SK-N-SH treated with all-trans-retinoic acid at 6 μM for 48 hours (cell line): ENCODE data around the gene PDE8A.
"Not testable (repeated sequence)": the region's sequence is repeated elsewhere in the genome, so short reads cannot be mapped to it uniquely, and the experiment has no call there.

Experiments
- ATAC-seq: fragments of 200-7000 bp; cut with Tn5 transposase; 3 replicates; pipeline ENCODE4 v1.9.1; 2020; ENCODE audit warnings: mild to moderate bottlenecking, moderate library complexity
- ARNTL ChIP-seq: fragments of 450-650 bp; formaldehyde crosslinking; IDR thresholded peaks from 2 replicates; pipeline ENCODE4 v1.5.0; 2020; ENCODE audit warnings: low read depth, mild to moderate bottlenecking, moderate library complexity, borderline replicate concordance
- BACH2 ChIP-seq: fragments of 250-450 bp; sonication (Bioruptor Pico); IDR thresholded peaks from 2 replicates; pipeline ENCODE4 v1.9.0; 2021; ENCODE audit warnings: mild to moderate bottlenecking, borderline replicate concordance
- CREB5 ChIP-seq: fragments of 250-450 bp; sonication (Bioruptor Pico); IDR thresholded peaks from 2 replicates; pipeline ENCODE4 v1.5.1; 2020; ENCODE audit warnings: low read depth, mild to moderate bottlenecking, moderate library complexity
- CSDC2 ChIP-seq: fragments of 250-450 bp; sonication (Bioruptor Pico); IDR thresholded peaks from 2 replicates; pipeline ENCODE4 v1.5.0; 2020; ENCODE audit warnings: mild to moderate bottlenecking, moderate library complexity
- CSRNP3 ChIP-seq: fragments of 250-450 bp; sonication (Bioruptor Pico); IDR thresholded peaks from 2 replicates; pipeline ENCODE4 v1.5.1; 2021; ENCODE audit warnings: mild to moderate bottlenecking, moderate library complexity
- ESRRG ChIP-seq: fragments of 250-450 bp; sonication (Bioruptor Pico); IDR thresholded peaks from 2 replicates; pipeline ENCODE4 v1.6.1; 2021; ENCODE audit warnings: mild to moderate bottlenecking
- GLIS3 ChIP-seq: fragments of 250-450 bp; sonication (Bioruptor Pico); IDR thresholded peaks from 2 replicates; pipeline ENCODE4 v1.5.0; 2020; ENCODE audit warnings: mild to moderate bottlenecking, moderate library complexity
- ISL1 ChIP-seq: fragments of 250-450 bp; sonication (Bioruptor Pico); IDR thresholded peaks from 2 replicates; pipeline ENCODE4 v2.1.2; 2022; ENCODE audit warnings: mild to moderate bottlenecking, moderate library complexity
- OSR1 ChIP-seq: fragments of 250-450 bp; sonication (Bioruptor Pico); IDR thresholded peaks from 2 replicates; pipeline ENCODE4 v1.8.0; 2022; ENCODE audit warnings: moderate library complexity, mild to moderate bottlenecking, inconsistent platforms
- PATZ1 ChIP-seq: fragments of 250-450 bp; sonication (Bioruptor Pico); IDR thresholded peaks from 2 replicates; pipeline ENCODE4 v1.8.0; 2020; ENCODE audit warnings: mild to moderate bottlenecking, moderate library complexity, borderline replicate concordance
- PPARA ChIP-seq: fragments of 250-450 bp; sonication (Bioruptor Pico); IDR thresholded peaks from 2 replicates; pipeline ENCODE4 v1.5.0; 2020; ENCODE audit warnings: mild to moderate bottlenecking, borderline replicate concordance
- RARB ChIP-seq: fragments of 250-450 bp; sonication (Bioruptor Pico); IDR thresholded peaks from 2 replicates; pipeline ENCODE4 v1.8.0; 2021; ENCODE audit warnings: mild to moderate bottlenecking, moderate library complexity
- SNAI2 ChIP-seq: fragments of 250-450 bp; sonication (Bioruptor Pico); IDR thresholded peaks from 2 replicates; pipeline ENCODE4 v1.5.0; 2020; ENCODE audit warnings: mild to moderate bottlenecking, moderate library complexity
- TCF4 ChIP-seq: fragments of 250-450 bp; sonication (Bioruptor Pico); IDR thresholded peaks from 2 replicates; pipeline ENCODE4 v1.8.0; 2021; ENCODE audit warnings: mild to moderate bottlenecking, moderate library complexity, borderline replicate concordance
- TSHZ2 ChIP-seq: fragments of 250-450 bp; sonication (Bioruptor Pico); IDR thresholded peaks from 2 replicates; pipeline ENCODE4 v1.5.0; 2020; ENCODE audit warnings: mild to moderate bottlenecking, moderate library complexity
- ZC3H10 ChIP-seq: fragments of 250-450 bp; sonication (Bioruptor Pico); IDR thresholded peaks from 2 replicates; pipeline ENCODE4 v1.5.1; 2021; ENCODE audit warnings: mild to moderate bottlenecking, moderate library complexity
- ZFP3 ChIP-seq: fragments of 250-450 bp; sonication (Bioruptor Pico); IDR thresholded peaks from 2 replicates; pipeline ENCODE4 v1.5.0; 2020; ENCODE audit warnings: mild to moderate bottlenecking, moderate library complexity
- ZFP30 ChIP-seq: fragments of 450-650 bp; formaldehyde crosslinking; IDR thresholded peaks from 2 replicates; pipeline ENCODE4 v1.5.0; 2022; ENCODE audit warnings: mild to moderate bottlenecking, moderate library complexity
- ZNF565 ChIP-seq: fragments of 450-650 bp; formaldehyde crosslinking; conservative IDR thresholded peaks from 2 replicates; pipeline ENCODE4 v1.5.0; 2020; ENCODE audit warnings: low read depth, mild to moderate bottlenecking, moderate library complexity
- ZNF70 ChIP-seq: fragments of 450-650 bp; formaldehyde crosslinking; IDR thresholded peaks from 2 replicates; pipeline ENCODE4 v1.5.0; 2020; ENCODE audit warnings: mild to moderate bottlenecking, moderate library complexity
- ZNF8 ChIP-seq: fragments of 450-650 bp; formaldehyde crosslinking; IDR thresholded peaks from 2 replicates; pipeline ENCODE4 v1.5.0; 2020; ENCODE audit warnings: mild to moderate bottlenecking, moderate library complexity

The PDE8A gene

GRCh38 chr15:84983711-84984110, 2.1 kb downstream of the PDE8A start:
- ATAC-seq, result no peak
- TF ChIP-seq TSHZ2 (CRISPR knock-in tag) (no peak), PATZ1 (CRISPR knock-in tag) (no peak), BACH2 (CRISPR knock-in tag) (no peak), ZNF8 (CRISPR knock-in tag) (no peak), GLIS3 (CRISPR knock-in tag) (no peak), PPARA (CRISPR knock-in tag) (no peak), CSDC2 (CRISPR knock-in tag) (no peak), ARNTL (CRISPR knock-in tag) (no peak), RARB (no peak), CREB5 (no peak), SNAI2 (CRISPR knock-in tag) (no peak), ZNF565 (CRISPR knock-in tag) (no peak), ZFP30 (CRISPR knock-in tag) (no peak), ISL1 (CRISPR knock-in tag) (no peak), ZC3H10 (CRISPR knock-in tag) (no peak), ZFP3 (CRISPR knock-in tag) (no peak)

- TF ChIP-seq CSRNP3 (CRISPR knock-in tag) (no peak), ZNF8 (CRISPR knock-in tag) (no peak), TSHZ2 (CRISPR knock-in tag) (no peak), PPARA (CRISPR knock-in tag) (no peak), OSR1 (CRISPR knock-in tag) (no peak), ZFP30 (CRISPR knock-in tag) (no peak), RARB (no peak), ZNF70 (CRISPR knock-in tag) (no peak), ISL1 (CRISPR knock-in tag) (no peak), BACH2 (CRISPR knock-in tag) (no peak), CSDC2 (CRISPR knock-in tag) (no peak), ESRRG (CRISPR knock-in tag) (no peak), SNAI2 (CRISPR knock-in tag) (no peak), PATZ1 (CRISPR knock-in tag) (no peak), ZC3H10 (CRISPR knock-in tag) (no peak), CREB5 (no peak), TCF4 (no peak), ZFP3 (CRISPR knock-in tag) (no peak)
- ATAC-seq, result no peak
Measured at GRCh38 chr15:84985158-84985557, 3.5 kb downstream of the PDE8A start.

GRCh38 chr15:84987351-84987750, 5.7 kb downstream of the PDE8A start:
- ATAC-seq, result not testable (repeated sequence)
